HG03469 (cell line): Measurements from ENCODE around the gene STAT4.

Experiments
- ATAC-seq: cut with Tn5 transposase; IDR thresholded peaks from one replicate; pipeline ENCODE4 v1.9.1; 2021; ENCODE audit warnings: mild to moderate bottlenecking, moderate library complexity, moderate number of reproducible peaks; ENCODE audit not compliant: unreplicated experiment

Gene STAT4

GRCh38 chr2:191103774-191104173 is 47.0 kb downstream of the STAT4 start:
- ATAC-seq, result no peak

DNA sequence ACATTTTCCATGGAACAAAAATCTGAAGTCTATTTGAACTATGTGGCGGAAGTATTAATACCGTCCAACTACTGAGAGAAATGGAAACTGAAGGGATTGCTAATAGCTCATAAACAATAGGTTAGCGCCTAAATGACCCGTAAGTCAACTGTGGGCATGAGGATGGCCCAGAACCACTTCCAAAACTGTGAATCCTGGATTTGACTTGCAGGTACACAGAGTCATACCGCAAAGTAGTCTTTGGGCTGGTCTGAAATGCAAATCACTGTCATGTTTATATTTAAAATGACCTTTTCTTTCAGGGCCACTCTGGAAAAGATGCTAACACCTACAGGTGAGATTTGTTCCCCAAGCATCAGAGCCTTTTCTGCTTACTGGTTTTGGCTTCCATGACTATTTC is 50.6 kb downstream of the STAT4 start:
- ATAC-seq, result no peak

DNA sequence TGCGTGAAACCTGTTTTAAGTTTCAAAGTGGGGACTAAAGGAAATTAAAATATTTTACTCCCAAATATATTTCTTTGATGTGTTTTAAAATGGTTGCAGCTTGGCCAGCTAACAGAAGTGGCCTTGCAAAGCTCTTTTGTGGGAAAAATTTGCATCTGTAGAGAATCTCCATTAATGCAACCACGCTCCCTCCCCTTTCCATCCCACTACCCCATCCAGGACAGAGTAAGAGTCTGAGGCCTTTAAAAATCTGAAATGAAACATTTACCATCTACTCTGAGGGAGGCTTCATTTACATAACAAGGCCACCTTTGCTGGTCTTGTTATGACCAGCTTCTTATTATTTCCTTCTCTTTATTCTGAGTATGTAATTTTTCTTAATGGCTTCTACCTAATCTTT is 63.5 kb downstream of the STAT4 start:
- ATAC-seq, result no peak

DNA sequence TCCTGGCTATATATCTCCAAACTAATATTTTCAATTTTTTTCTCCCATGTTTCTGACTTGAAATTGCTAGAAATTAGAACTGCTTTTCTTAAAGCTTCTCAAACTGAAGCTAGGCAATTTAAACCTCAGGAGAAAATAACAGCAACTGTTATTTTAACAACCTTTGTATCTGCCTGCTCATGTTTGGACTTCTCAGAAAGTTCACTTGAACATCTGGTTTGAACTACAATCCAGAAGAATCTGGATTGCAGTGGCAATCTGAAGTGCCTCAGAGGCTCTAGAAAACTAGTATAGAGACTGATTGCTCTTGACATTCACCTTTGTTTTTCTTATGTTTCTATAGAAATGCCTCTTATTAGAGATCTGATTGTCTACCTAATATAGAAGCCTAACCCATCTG is 64.1 kb downstream of the STAT4 start:
- ATAC-seq, result no peak

DNA sequence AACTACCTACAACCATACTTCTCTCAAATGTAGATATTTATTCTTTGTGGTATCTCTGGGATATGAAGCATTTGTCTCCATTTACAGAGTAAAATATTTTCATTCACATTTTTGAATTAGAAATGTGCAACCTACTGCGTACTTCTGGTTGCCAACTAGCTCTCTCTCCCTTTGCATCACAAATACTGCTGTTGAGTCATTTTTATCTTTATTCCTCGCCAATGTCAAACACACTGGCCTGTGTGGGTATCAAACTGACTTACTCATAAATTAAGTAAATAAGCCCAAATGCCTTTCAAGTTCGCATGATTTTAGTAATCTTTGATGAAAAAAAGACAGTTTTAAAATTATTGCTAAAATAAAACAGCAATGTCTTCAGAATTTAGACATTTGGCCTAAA is 67.3 kb downstream of the STAT4 start:
- no peak for ATAC-seq

DNA sequence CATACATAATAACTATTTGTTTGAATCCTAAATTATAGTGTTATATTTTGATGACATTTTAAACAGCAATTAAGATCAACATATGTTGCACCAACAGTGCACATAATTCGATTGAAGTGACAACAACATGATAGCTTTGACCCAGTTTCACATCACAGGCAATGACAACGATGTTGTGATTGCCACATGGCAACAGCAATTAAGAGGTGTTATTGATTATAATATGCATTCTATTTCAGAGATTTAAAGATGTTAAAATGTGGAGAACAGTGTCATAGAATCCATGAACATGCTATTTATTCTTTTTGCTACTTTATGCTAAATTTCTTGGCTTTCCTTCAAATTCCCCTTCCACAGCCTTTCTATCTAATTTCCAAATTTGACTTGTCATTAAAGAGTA is 68.5 kb downstream of the STAT4 start:
- no peak for ATAC-seq

DNA sequence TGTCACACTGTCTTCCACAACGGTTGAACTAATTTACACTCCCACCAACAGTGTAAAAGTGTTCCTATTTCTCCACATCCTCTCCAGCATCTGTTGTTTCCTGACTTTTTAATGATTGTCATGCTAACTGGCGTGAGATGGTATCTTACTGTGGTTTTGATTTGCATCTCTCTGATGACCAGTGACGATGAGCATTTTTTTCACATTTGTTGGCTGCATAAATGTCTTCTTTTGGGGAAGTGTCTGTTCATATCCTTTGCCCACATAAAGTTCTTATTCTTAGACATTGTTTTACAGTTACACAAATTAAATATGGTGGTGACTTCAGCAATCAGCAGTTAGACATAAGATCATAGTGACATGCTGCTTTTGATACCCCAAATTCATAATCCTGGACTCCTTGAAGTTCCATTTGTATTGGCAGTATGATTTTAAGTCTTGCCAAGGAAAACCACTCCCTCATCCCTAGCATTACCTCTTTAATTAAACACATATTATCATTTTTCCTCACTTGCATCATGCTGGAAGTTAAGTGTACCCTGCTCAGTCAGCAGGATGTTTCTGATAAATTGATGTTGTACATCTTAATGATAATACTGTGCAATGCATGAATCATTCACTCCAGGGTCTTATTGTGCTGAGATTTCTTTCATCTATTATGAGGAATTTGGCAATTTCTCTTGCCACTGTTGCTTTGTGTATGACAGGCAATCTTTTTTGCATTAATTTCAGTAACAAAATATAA is 69.2 kb downstream of the STAT4 start:
- ATAC-seq, result no peak

- no peak for ATAC-seq
Measured at GRCh38 chr2:191078165-191078867, 72.5 kb downstream of the STAT4 start.

- ATAC-seq, result no peak
Measured at GRCh38 chr2:191070276-191070675, 80.5 kb downstream of the STAT4 start.

DNA sequence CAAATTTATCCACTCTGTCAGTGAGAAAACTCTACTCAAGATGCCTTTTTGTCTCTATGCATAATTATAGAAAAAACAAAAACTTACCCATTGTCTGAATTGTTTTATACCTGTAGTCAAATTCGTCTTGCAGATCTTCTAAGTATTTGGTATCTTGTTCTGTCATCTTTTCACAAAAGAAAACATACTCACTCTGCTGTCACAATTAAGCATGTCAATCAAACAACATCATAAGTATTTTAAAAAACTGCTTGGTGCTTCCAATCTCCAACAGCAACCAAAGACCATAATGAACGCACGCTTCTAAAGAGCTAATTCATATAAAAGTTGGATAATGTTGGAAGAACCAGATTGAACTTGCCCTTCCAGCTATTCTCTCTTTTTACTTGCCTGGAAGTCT is 81.2 kb downstream of the STAT4 start:
- ATAC-seq, result no peak

DNA sequence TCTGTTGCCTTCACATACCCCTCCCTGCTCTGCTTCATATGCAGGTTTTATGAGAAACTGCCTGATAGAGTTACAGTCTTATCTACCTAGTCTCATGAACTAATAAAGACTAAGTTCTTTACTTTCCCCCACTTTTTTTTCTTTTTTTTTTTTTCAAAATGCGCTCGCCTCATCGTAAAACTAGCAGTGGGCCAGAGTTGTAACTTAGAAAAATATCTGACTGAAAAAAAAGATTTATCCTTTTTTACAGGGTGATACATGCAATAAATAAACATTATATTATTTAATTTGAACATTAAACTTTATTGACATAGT is 83.9 kb downstream of the STAT4 start:
- no peak for ATAC-seq

DNA sequence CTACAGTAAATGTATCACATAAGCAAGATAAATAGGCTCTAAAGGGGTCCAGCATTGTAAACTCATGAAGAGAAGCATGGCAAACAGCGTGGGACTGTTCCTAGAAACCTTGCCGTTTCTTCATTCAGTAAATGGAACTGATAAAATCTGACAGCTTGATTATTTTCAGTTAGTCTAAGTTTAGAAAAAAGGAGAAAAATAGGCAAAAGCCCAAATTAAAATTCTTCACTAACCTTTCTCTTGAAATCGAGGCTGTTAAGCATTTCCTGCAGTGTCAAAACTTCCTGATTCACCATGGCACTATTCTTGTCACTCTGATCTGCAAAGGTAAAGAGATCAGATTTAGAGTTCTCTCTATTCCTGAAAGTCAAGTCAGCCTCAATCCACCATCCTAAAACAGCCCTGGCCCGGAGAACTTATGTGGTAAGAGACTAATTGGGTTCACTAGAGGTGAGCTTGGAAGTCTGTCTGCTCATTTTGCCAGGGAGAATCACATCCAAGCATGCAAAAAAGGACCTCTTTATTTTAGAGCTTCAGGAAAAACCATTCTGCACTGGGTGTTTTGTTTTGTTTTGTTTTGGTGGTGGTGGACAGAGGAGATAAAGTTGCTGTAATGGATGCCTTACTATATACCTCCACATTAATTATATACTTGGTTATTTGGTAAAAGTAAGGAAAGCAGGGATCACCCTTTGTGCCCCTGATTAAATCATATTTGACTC is 84.4 kb downstream of the STAT4 start:
- no peak for ATAC-seq

DNA sequence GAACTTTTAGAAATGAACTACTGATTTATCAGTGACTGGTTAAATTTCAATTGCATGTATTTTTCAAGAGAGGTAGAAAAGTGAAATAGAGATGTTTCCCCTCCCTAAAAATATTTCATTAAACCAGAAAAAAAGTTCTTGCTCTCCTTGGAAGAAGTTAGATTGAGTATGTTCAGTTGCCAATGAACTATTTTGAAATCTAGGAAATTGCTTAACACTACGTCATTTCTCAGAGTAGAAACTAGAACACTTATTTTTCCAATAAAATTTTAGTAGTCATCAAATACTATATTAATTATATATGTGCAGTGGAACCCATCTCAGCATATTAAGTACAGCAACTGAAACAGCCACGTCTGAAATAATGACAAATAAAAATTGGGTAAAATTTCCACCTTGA is 85.0 kb downstream of the STAT4 start:
- no peak for ATAC-seq

- no peak for ATAC-seq
Measured at GRCh38 chr2:191064590-191064989, 86.2 kb downstream of the STAT4 start.

- no peak for ATAC-seq
Measured at GRCh38 chr2:191063584-191063983, 87.2 kb downstream of the STAT4 start.

DNA sequence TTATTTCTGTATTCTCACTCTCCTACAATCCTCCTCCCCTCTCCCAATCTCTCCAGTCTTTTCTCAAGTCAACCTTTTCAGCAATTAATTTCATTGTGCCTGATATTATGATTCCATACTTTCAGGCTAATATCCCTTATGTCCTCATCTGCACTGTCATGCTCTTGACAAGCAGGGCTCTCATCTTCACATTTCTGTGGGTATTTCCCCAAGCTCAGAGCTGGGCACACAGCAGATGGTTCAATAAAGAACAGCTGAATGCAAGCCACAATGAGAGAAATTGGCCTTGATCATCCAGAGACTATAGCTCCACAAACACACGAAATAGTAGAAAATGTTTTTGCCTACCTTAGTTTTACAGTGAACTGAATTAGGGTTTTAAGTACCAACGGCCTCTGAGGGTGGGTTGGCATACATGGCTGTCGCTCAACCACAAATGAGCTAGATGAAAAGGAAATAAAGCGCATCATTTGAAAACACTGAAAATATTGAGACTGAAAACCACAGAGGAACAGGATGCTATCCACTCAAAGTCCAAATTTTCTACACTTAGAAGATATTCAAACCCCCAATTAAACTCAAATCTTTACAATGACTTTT is 89.3 kb downstream of the STAT4 start:
- no peak for ATAC-seq

DNA sequence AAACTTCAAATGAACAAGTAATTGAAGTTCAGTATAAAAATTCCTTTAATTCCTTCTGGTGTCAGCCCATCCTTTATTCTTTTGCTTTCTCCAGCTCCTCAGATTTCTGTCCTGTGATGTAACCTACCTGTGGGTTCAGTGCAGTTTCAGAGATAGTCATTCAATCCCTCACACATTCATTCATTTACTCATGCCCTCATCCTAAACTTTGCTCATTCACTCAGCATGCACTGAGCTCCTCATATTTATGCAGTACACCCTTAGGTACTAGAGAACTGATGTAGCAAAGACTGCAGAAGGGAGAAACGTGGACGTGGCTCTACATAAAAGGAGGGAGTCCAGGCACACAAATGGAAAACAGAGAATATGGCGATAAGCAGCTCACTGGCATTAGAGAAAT is 91.5 kb downstream of the STAT4 start:
- no peak for ATAC-seq

DNA sequence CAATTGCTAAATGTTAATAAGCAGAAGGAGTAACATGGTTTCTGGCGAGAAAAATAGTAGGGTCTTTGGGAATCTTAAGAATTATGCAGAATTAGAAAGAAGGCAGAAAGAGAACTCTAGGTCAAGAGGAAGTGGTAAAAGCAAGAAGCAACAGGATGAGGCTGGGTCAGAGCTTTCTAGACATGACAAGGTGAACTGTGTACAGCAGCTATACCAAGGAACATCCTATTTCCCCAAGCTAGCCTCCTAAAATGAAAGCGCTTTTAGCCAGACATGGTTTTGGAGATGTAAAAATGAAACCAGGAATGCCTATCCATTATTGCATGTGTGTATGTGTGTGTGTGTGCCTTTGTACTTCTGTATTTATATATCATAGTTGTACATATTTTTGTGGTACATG is 94.6 kb downstream of the STAT4 start:
- ATAC-seq, result no peak

DNA sequence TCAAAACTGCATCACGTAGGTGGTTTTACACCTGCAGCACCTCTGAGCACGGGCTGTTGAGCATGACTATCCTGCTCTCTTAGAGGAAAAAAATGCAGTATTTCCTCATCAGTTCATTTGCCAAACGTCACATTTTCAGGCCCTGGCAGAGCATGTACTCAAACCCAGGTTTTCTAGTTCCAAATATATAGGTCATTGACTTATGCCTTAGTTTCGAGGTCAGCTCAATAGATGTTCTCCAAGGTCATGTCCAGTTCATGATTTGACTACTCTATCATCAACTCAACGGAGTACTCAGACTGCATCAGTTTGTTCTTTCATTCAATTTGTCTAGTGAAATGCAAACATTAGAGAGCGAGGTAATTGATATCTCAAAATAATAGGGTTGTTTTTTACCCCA is 97.5 kb downstream of the STAT4 start:
- no peak for ATAC-seq

DNA sequence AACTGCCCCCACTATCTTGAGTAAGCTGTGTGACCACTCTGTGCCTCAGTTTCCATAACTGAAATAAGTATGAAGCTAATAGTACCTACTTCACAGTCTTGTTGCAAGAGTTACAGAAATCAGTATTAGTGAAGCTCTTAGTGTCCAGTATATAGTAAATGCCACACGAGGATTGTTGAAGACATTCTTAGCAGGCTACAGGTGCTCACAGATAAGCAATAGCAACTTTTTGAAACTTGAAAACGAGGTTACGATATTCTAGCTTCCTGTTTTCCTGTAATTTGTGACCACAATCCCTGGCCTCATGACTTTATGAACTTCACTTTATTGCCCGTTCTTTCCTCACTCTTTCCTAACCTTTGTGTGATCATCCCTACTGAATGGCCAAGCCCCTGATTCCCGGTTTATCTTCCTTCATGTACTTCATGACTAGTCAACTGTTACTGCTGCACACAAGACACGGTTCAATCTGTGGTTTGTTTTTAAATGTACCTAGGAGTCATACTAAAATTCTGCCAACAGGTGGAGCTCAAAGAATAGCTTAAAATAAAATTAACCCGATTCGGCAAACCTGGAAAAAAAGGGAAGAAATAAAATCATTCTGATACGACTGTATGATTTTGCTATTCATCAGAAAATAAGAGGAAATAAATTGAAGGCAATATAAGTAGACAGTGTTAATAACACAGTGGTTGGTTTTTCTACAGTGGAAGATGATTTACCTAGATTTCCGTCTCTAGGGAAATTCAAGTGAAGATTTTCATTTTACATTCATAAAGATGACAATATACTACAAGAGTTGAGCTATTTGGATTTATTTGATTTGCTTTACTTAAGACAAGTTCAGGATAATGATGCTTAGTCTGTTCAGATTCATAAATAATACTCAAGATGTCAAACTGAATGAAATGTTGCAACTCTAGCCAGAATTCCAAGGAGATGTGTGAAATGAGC is 98.7 kb downstream of the STAT4 start:
- ATAC-seq, result no peak

- no peak for ATAC-seq
Measured at GRCh38 chr2:191051177-191051576, 99.6 kb downstream of the STAT4 start.
